OCI-LY1 (cell line): ENCODE results near the gene C2orf74.

Experiments used
- H2AFZ ChIP-seq: fragments of 200-600 bp; sonication (generic), shearing (Covaris generic); 2 replicates; pipeline ENCODE4 v1.6.0; 2014; ENCODE audit warnings: antibody characterized with exemption, mild to moderate bottlenecking, low read length
- H3F3A ChIP-seq: fragments of 200-600 bp; sonication (generic), shearing (Covaris generic); 2 replicates; pipeline ENCODE4 v1.6.0; 2014; ENCODE audit warnings: mild to moderate bottlenecking, antibody characterized with exemption, low read length, moderate library complexity; ENCODE audit not compliant: insufficient read depth
- H3K27ac ChIP-seq: fragments of 200-600 bp; sonication (generic); 2 replicates; pipeline ENCODE4 v1.5.1; 2014; ENCODE audit warnings: low read length, mixed run types, mild to moderate bottlenecking, low read depth; ENCODE audit not compliant: poor library complexity, severe bottlenecking
- H3K27me3 ChIP-seq: fragments of 200-600 bp; sonication (generic); 2 replicates; pipeline ENCODE4 v1.6.0; 2014; ENCODE audit warnings: antibody characterized with exemption, mild to moderate bottlenecking, low read length, moderate library complexity; ENCODE audit not compliant: insufficient read depth
- H3K36me3 ChIP-seq: fragments of 200-600 bp; sonication (generic); 2 replicates; pipeline ENCODE4 v1.6.1; 2014; ENCODE audit warnings: mild to moderate bottlenecking, antibody characterized with exemption, low read length, moderate library complexity, mixed read lengths; ENCODE audit not compliant: insufficient read depth
- H3K4me1 ChIP-seq: fragments of 200-600 bp; sonication (generic); 2 replicates; pipeline ENCODE4 v1.5.1; 2014; ENCODE audit warnings: mild to moderate bottlenecking, low read length, moderate library complexity; ENCODE audit not compliant: insufficient read depth, severe bottlenecking
- H3K4me2 ChIP-seq: fragments of 200-600 bp; sonication (generic), shearing (Covaris generic); 2 replicates; pipeline ENCODE4 v1.6.1; 2014; ENCODE audit warnings: low read length
- H3K4me3 ChIP-seq: fragments of 200-600 bp; sonication (generic); 2 replicates; pipeline ENCODE4 v1.5.1; 2014; ENCODE audit warnings: low read length, low read depth, mild to moderate bottlenecking, mixed read lengths; ENCODE audit not compliant: poor library complexity, severe bottlenecking
- H3K79me2 ChIP-seq: fragments of 200-600 bp; shearing (Covaris generic); 2 replicates; pipeline ENCODE4 v1.6.1; 2016; ENCODE audit warnings: mixed run types, low read length, mixed read lengths; ENCODE audit not compliant: insufficient read depth
- H3K9ac ChIP-seq: fragments of 200-600 bp; sonication (generic), shearing (Covaris generic); 2 replicates; pipeline ENCODE4 v1.6.1; 2014; ENCODE audit warnings: mild to moderate bottlenecking, low read length, mixed read lengths
- H3K9me2 ChIP-seq: fragments of 200-600 bp; sonication (generic), shearing (Covaris generic); 2 replicates; pipeline ENCODE4 v1.6.1; 2014; ENCODE audit warnings: low read depth, mild to moderate bottlenecking, low read length, mixed read lengths
- H3K9me3 ChIP-seq: fragments of 200-600 bp; shearing (Covaris generic); 2 replicates; pipeline ENCODE4 v1.6.1; 2014; ENCODE audit warnings: low read length, mixed read lengths
- H4K20me1 ChIP-seq: fragments of 200-600 bp; sonication (generic), shearing (Covaris generic); 2 replicates; pipeline ENCODE4 v1.6.0; 2016; ENCODE audit warnings: mild to moderate bottlenecking, low read length; ENCODE audit not compliant: insufficient read depth
- EZH2 ChIP-seq: fragments of 200-600 bp; sonication (generic), shearing (Covaris generic); IDR thresholded peaks from 2 replicates; pipeline ENCODE4 v1.8.0; 2017; ENCODE audit warnings: borderline replicate concordance, mixed run types, mild to moderate bottlenecking, antibody characterized with exemption, low read length, moderate library complexity, mixed read lengths
- TF ChIP-seq, protein P1 (sequence below): fragments of 200-600 bp; sonication (generic), shearing (Covaris generic); IDR thresholded peaks from 2 replicates; pipeline ENCODE4 v1.5.1; 2017; ENCODE audit warnings: mild to moderate bottlenecking, antibody characterized with exemption, low read length, moderate library complexity, mixed read lengths

Gene C2orf74

DNA sequence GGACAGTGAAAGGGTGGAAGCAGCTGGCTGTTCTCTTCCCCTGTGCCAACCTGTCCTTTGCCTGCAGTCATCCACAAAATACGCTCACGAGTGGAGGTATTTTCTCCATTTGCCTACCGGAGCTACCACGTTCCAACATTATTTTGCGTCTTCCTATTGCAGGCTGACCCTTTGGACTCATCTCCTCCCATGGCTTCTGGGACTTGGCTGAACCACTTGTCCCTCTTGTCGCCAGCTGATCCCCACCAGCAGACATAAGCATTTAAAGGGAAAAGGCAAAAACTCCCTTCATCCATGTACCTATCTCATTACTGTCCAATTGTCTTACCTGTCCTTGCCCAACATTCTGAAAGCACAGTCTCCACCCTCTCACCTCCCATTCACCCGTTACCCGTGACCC, 13.0 kb downstream of the C2orf74 start:
- peaks cover 8% of the 10 kb centered on the region for H3K36me3 ChIP-seq
- no peaks in the 10 kb centered on the region for H3F3A ChIP-seq
- no peak overlapping the region for H3K4me2 ChIP-seq
- no peak overlapping the region for H3K9ac ChIP-seq
- H3K9me3 ChIP-seq: no peaks in the 10 kb centered on the region
- H3K9me2 ChIP-seq: no peaks in the 10 kb centered on the region
- no peak overlapping the region for H2AFZ ChIP-seq
- no peak overlapping the region for H3K4me3 ChIP-seq
- H3K4me1 ChIP-seq: peaks cover 30% of the 10 kb centered on the region
- no peaks in the 10 kb centered on the region for H3K79me2 ChIP-seq
- TF ChIP-seq EZH2: no peak
- TF ChIP-seq, protein P1, sequence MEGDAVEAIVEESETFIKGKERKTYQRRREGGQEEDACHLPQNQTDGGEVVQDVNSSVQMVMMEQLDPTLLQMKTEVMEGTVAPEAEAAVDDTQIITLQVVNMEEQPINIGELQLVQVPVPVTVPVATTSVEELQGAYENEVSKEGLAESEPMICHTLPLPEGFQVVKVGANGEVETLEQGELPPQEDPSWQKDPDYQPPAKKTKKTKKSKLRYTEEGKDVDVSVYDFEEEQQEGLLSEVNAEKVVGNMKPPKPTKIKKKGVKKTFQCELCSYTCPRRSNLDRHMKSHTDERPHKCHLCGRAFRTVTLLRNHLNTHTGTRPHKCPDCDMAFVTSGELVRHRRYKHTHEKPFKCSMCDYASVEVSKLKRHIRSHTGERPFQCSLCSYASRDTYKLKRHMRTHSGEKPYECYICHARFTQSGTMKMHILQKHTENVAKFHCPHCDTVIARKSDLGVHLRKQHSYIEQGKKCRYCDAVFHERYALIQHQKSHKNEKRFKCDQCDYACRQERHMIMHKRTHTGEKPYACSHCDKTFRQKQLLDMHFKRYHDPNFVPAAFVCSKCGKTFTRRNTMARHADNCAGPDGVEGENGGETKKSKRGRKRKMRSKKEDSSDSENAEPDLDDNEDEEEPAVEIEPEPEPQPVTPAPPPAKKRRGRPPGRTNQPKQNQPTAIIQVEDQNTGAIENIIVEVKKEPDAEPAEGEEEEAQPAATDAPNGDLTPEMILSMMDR: no peak
- no peak overlapping the region for H3K27ac ChIP-seq
- no peaks in the 10 kb centered on the region for H4K20me1 ChIP-seq
- no peaks in the 10 kb centered on the region for H3K27me3 ChIP-seq

DNA sequence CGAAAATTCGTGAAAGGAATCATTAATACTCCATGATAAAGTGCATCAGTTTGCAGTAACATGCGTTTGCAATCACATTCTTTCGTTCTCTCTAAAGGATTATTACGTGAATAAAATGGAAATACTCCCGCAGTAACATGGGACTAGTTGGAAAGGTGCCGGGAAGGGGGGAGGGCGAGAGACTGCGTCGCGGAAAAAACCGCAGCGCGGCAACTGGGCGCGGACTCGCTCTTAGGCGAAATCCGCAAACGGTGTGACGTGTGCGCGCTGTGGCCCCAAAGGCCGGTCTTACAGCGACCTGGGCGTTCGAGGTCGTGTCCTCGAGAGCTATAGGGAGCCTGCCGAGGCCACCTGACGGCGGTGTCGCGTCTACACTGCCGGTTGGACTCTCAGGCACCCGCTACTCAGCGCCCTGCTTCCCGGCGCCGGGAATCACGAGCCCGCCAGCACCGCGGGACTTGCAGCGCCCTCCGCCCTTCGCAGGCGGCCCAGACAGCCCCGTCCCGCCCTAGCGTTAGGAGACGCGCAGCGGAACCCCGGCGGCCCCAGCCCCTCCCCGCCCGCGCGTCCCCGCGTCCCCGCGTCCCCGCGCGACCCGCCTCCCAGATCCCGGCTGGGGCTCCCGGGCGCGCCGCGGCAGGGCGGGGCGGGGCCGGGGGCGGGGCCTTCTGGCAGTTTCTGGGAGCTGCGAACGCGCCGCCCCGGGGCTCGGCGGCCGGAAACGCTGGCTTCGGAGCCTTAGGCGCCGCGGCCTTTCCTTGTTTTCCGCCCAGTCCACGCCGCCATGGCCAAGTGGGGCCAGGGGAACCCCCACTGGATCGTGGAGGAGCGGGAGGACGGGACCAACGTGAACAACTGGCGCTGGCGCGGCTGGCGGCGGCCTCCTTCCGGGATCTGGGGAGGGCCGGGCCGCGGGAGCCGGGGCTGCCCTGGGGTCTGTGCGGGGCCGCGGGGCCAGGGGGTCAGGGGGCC, 15.1 kb downstream of the C2orf74 start:
- no peak for TF ChIP-seq EZH2
- TF ChIP-seq, protein P1: no peak
- H3K36me3 ChIP-seq: peaks cover 28% of the 10 kb centered on the region
- H3K4me3 ChIP-seq: peak overlapping the region; percentile 80
- peak overlapping the region; percentile 81 for H3K4me2 ChIP-seq
- peak overlapping the region; percentile 57 for H3K27ac ChIP-seq
- H3K79me2 ChIP-seq: no peaks in the 10 kb centered on the region
- H3F3A ChIP-seq: no peaks in the 10 kb centered on the region
- H2AFZ ChIP-seq: no peak overlapping the region
- H3K4me1 ChIP-seq: peaks cover 48% of the 10 kb centered on the region
- H3K9me3 ChIP-seq: no peaks in the 10 kb centered on the region
- H3K9me2 ChIP-seq: no peaks in the 10 kb centered on the region
- H4K20me1 ChIP-seq: no peaks in the 10 kb centered on the region
- peak overlapping the region; percentile 92 for H3K9ac ChIP-seq
- H3K27me3 ChIP-seq: no peaks in the 10 kb centered on the region

DNA sequence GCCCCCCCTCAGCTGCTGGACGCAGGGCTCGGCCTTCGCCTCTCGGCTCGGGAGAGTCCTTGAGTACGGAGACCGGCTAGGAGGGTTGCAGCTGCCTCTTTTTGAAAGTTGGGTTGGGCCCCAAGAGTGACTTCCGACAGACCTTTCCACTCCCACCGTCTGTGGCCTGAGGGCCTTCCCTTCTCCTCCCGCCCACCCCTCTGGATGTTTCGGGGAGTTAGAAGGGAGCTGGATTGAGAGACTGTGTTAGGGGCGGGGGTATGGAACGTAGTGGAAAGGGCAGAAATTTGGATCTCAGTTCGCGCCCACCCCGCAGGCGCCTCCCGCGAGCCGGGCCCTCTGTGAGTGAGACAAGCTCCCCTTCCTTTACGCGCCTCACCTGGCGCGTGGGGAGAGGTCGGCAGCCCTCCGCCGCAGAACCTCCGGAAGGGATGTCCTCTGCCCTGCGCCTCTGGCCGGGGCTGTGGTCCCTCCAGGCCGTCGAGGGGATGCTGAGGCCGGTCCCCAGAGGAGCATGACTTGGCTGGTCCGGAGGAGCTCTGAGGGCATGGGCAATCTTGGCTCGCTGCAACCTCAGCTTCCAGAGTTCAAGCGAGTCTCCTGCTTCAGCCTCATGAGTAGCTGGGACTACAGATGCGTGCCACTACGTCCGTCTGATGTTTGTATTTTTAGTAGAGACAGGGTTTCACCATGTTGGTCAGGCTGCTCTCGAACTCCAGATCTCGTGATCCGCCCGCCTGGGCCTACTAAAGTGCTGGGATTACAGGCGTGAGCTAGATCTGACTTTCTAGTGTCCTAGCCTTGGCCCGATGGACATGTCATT, 15.9 kb downstream of the C2orf74 start:
- H3K9me2 ChIP-seq: no peaks in the 10 kb centered on the region
- peaks cover 48% of the 10 kb centered on the region for H3K4me1 ChIP-seq
- H3K27ac ChIP-seq: peak overlapping the region; percentile 57
- no peaks in the 10 kb centered on the region for H3K27me3 ChIP-seq
- H2AFZ ChIP-seq: no peak overlapping the region
- peak overlapping the region; percentile 80 for H3K4me3 ChIP-seq
- no peaks in the 10 kb centered on the region for H3K79me2 ChIP-seq
- no peaks in the 10 kb centered on the region for H3K9me3 ChIP-seq
- no peak for TF ChIP-seq EZH2
- TF ChIP-seq, protein P1: no peak
- no peaks in the 10 kb centered on the region for H3F3A ChIP-seq
- peak overlapping the region; percentile 74 for H3K4me2 ChIP-seq
- H4K20me1 ChIP-seq: no peaks in the 10 kb centered on the region
- peaks cover 36% of the 10 kb centered on the region for H3K36me3 ChIP-seq
- peak overlapping the region; percentile 92 for H3K9ac ChIP-seq
